HepG2 (cell line): ENCODE measurements around the gene CCNO. TPM values are rescaled to one million over a fixed set of nuclear protein-coding genes. Genes with fewer than 3 reads are reported as not detected.

ENCODE experiments used
- ARID2 ChIP-seq: sonication (generic); formaldehyde crosslinking; IDR thresholded peaks from 2 replicates; pipeline ENCODE4 v1.8.1; 2022; ENCODE audit warnings: mild to moderate bottlenecking, missing genetic modification reagents, borderline replicate concordance
- BRD4 ChIP-seq: sonication (generic); formaldehyde crosslinking; IDR thresholded peaks from 2 replicates; pipeline ENCODE4 v1.4.0; 2020; ENCODE audit warnings: missing genetic modification reagents
- CENPX ChIP-seq: sonication (generic); formaldehyde crosslinking; IDR thresholded peaks from 2 replicates; pipeline ENCODE4 v1.9.0; 2021; ENCODE audit warnings: mild to moderate bottlenecking, missing genetic modification reagents, moderate library complexity
- CREBL2 ChIP-seq: sonication (generic); formaldehyde crosslinking; IDR thresholded peaks from 2 replicates; pipeline ENCODE4 v1.8.1; 2023; ENCODE audit warnings: missing genetic modification reagents, mild to moderate bottlenecking, borderline replicate concordance
- HNF1A ChIP-seq, 2 experiments: sonication (generic) in 1 of 2; formaldehyde crosslinking in 1 of 2; IDR thresholded peaks; 2 replicates each; pipeline versions ENCODE4 v1.4.0 to v1.6.1; 2016 to 2020; ENCODE audit warnings: borderline replicate concordance in 1 of 2, low read depth in 1 of 2, mild to moderate bottlenecking in 1 of 2, missing genetic modification reagents in 1 of 2
- HOXA5 ChIP-seq: sonication (generic); formaldehyde crosslinking; IDR thresholded peaks from 2 replicates; pipeline ENCODE4 v1.4.0; 2020; ENCODE audit warnings: missing genetic modification reagents
- MLXIP ChIP-seq: sonication (generic); formaldehyde crosslinking; IDR thresholded peaks from 2 replicates; pipeline ENCODE4 v1.9.0; 2021; ENCODE audit warnings: missing genetic modification reagents, borderline replicate concordance
- MXI1 ChIP-seq: IDR thresholded peaks from 3 replicates; pipeline ENCODE4 v1.6.1; 2012; ENCODE audit warnings: low read depth, low read length, inconsistent platforms, borderline replicate concordance
- RAD51 ChIP-seq: fragments of 450-650 bp; IDR thresholded peaks from 2 replicates; pipeline ENCODE4 v1.6.1; 2016; ENCODE audit warnings: borderline replicate concordance
- SMC3 ChIP-seq: IDR thresholded peaks from 2 replicates; pipeline ENCODE4 v1.6.1; 2011; ENCODE audit warnings: low read length, improper control_type of control experiment
- THAP8 ChIP-seq: sonication (generic); formaldehyde crosslinking; IDR thresholded peaks from 2 replicates; pipeline ENCODE4 v1.5.1; 2020; ENCODE audit warnings: missing genetic modification reagents, mild to moderate bottlenecking, borderline replicate concordance
- TRIM24 ChIP-seq: sonication (generic); formaldehyde crosslinking; IDR thresholded peaks from 2 replicates; pipeline ENCODE4 v1.8.0; 2022; ENCODE audit warnings: mild to moderate bottlenecking, missing genetic modification reagents
- ZBTB38 ChIP-seq: sonication (generic); formaldehyde crosslinking; IDR thresholded peaks from 2 replicates; pipeline ENCODE4 v1.5.1; 2020; ENCODE audit warnings: mild to moderate bottlenecking, missing genetic modification reagents
- ZNF17 ChIP-seq: sonication (generic); formaldehyde crosslinking; IDR thresholded peaks from 2 replicates; pipeline ENCODE4 v1.5.0; 2020; ENCODE audit warnings: mild to moderate bottlenecking, missing genetic modification reagents
- ZNF263 ChIP-seq: sonication (generic); formaldehyde crosslinking; IDR thresholded peaks from 2 replicates; pipeline ENCODE4 v1.4.0; 2020; ENCODE audit warnings: missing genetic modification reagents
- ZNF790 ChIP-seq: sonication (generic); formaldehyde crosslinking; IDR thresholded peaks from 2 replicates; pipeline ENCODE4 v1.8.0; 2022; ENCODE audit warnings: missing genetic modification reagents, mild to moderate bottlenecking, borderline replicate concordance
- ZNF800 ChIP-seq: sonication (generic); formaldehyde crosslinking; IDR thresholded peaks from 2 replicates; pipeline ENCODE4 v1.4.0; 2020; ENCODE audit warnings: missing genetic modification reagents
- polyA plus RNA-seq, 8 experiments: library from polyadenylated mRNA; depleted of rRNA in 3 of 8; stranded (reverse) in 7 of 8; unstranded in 1 of 8; fragments of >200 nt; fragmentation: Illumina TruSeq in 4 of 8; extraction: Trizol in 4 of 8; gene quantifications; 2 replicates each; pipeline versions ENCODE4 v1.2.1 to v1.2.3, GENCODE V29; 2011 to 2016; ENCODE audit warnings: low read depth in 4 of 8, missing spikeins in 1 of 8, mixed read lengths in 1 of 8; ENCODE audit not compliant: insufficient read depth in 1 of 8
- total RNA-seq, 5 experiments: library from RNA; depleted of rRNA; stranded (reverse); fragments of >200 nt; fragmentation: Illumina TruSeq; extraction: Trizol; gene quantifications; 2 replicates each; pipeline ENCODE4 v1.2.3, GENCODE V29; 2016; ENCODE audit warnings: low read depth in 1 of 5

Gene CCNO
- total and polyA plus RNA-seq, 2 of the 13 experiments (the other 11 are each of a cell fraction or from before 2014, with no cell fraction given): 0.07 TPM; not detected in 1

- TF ChIP-seq HNF1A (IDR thresholded peaks at IDR 0.05; ENCODE audit: low read depth) (no peak), HNF1A (CRISPR knock-in tag; IDR thresholded peaks at IDR 0.05; ENCODE audit: borderline replicate concordance) (no peak), RAD51 (no peak), TRIM24 (no peak), ZNF790 (CRISPR knock-in tag) (no peak), ZNF800 (CRISPR knock-in tag) (peak; percentile 81; the same call in 1 of the 2 replicates), THAP8 (peak; percentile 62; the same call in 1 of the 2 replicates), CREBL2 (CRISPR knock-in tag) (no peak), CENPX (no peak), HOXA5 (CRISPR knock-in tag) (no peak), BRD4 (CRISPR knock-in tag) (no peak), MXI1 (no peak), ZNF263 (no peak), ARID2 (CRISPR knock-in tag) (0 out of 2 replicates have a peak, but pooled peaks have one; percentile 45), ZBTB38 (CRISPR knock-in tag) (peak; percentile 64; the same call in 1 of the 2 replicates), ZNF17 (CRISPR knock-in tag) (no peak), SMC3 (no peak; the same call in 1 of the 2 replicates), MLXIP (no peak)
Measured at GRCh38 chr5:55226027-55226933, 7.1 kb downstream of the CCNO start (continued).
